ENCODE data around the gene TMC1. TPM values are rescaled to one million over a fixed set of nuclear protein-coding genes. Genes with fewer than 3 reads are reported as not detected.

The TMC1 gene
- total and polyA plus RNA-seq, 10 of the 15 experiments (the other 5 are each of a cell fraction or from before 2014, with no cell fraction given), result 0.06 to 0.94 (median 0.40) TPM; not detected in 1

GRCh38 chr9:72788966-72789735 is 267.7 kb downstream of the TMC1 start:
- ChIA-PET SMC1A (ENCODE audit: uncharacterized antibody, unreplicated experiment) (no interaction called here), POLR2A (no interaction called here), RAD21 (ENCODE audit: unreplicated experiment) (no interaction called here), CTCF (no interaction called here)
- no peaks in the 10 kb centered on the region for H4K20me1 ChIP-seq (ENCODE audit: control insufficient read depth, insufficient read depth)
- H2AFZ ChIP-seq (ENCODE audit: control insufficient read depth, low read depth, low read length), result no peak overlapping the region
- no peaks in the 10 kb centered on the region for H3K79me2 ChIP-seq (ENCODE audit: control insufficient read depth, insufficient read depth, low read length)
- no TSS peak for BruUV-seq (replicated peaks)
- no peak for FAIRE-seq
- no peak overlapping the region for H3K4me2 ChIP-seq (ENCODE audit: control insufficient read depth, insufficient read depth)
- in situ Hi-C loops (cut with MboI) (no loop called here), intact Hi-C loops (cut with micrococcal nuclease; ENCODE audit: unreplicated experiment) (no loop called here)
- ATAC-seq, result no peak
- no peaks in the 10 kb centered on the region for H3K9me3 ChIP-seq (replicated peaks; ENCODE audit: control insufficient read depth, insufficient read depth, low read length)
- no peak overlapping the region for H3K27ac ChIP-seq (ENCODE audit: control insufficient read depth, insufficient read depth)
- H3K4me1 ChIP-seq (ENCODE audit: control insufficient read depth, insufficient read depth, low read length), result no peaks in the 10 kb centered on the region
- H3K36me3 ChIP-seq (ENCODE audit: control insufficient read depth in 2 of 2, insufficient read depth in 2 of 2, low read length in 1 of 2), result no peaks in the 10 kb centered on the region
- H3K9ac ChIP-seq (ENCODE audit: control insufficient read depth, insufficient read depth, low read length), result no peak overlapping the region
- H3K27me3 ChIP-seq (replicated peaks in 1 of 2; ENCODE audit: control insufficient read depth in 2 of 2, insufficient read depth in 2 of 2, low read length in 1 of 2), result no peaks in the 10 kb centered on the region
- WGBS (ENCODE audit: insufficient coverage, insufficient replicate concordance, low lambda C conversion rate, missing lambda C conversion rate), result 1% methylated on average over 5 of the region's 5 CpGs
- H3K4me3 ChIP-seq, result no peak overlapping the region
- DNase-seq (ENCODE audit: low read depth, low spot score), result no peak
- TF ChIP-seq CBX5 (IDR thresholded peaks at IDR 0.05; ENCODE audit: low read depth), result no peak
- TF ChIP-seq PML (IDR thresholded peaks at IDR 0.05; ENCODE audit: low read length), result no peak
- TF ChIP-seq RB1 (IDR thresholded peaks at IDR 0.05; ENCODE audit: borderline replicate concordance), result no peak
- no peak for TF ChIP-seq MLLT1 (IDR thresholded peaks at IDR 0.05)
- TF ChIP-seq ZNF217 (IDR thresholded peaks at IDR 0.05), result no peak
- no peak for TF ChIP-seq NKRF (conservative IDR thresholded peaks at IDR 0.05)
- no peak for TF ChIP-seq ZBTB33 (IDR thresholded peaks at IDR 0.05)
- TF ChIP-seq CUX1 (IDR thresholded peaks at IDR 0.05; ENCODE audit: insufficient replicate concordance, low read depth, low read length), result no peak
- TF ChIP-seq BCLAF1 (IDR thresholded peaks at IDR 0.05), result no peak

Measured in GM12878 (cell line).